H1 (cell line): ENCODE results near the gene FNDC1. TPM values are rescaled to one million over a fixed set of nuclear protein-coding genes. Genes with fewer than 3 reads are reported as not detected.

Source experiments
- CEBPB ChIP-seq: IDR thresholded peaks from 2 replicates; pipeline ENCODE4 v1.6.1; 2012; ENCODE audit warnings: low read depth, low read length
- CREB1 ChIP-seq: IDR thresholded peaks from 2 replicates; pipeline ENCODE4 v1.6.1; 2012; ENCODE audit warnings: inconsistent platforms
- YY1 ChIP-seq: IDR thresholded peaks from 2 replicates; pipeline ENCODE4 v1.6.1; 2011; ENCODE audit warnings: low read depth, mild to moderate bottlenecking, low read length
- polyA plus RNA-seq, 7 experiments: library from polyadenylated mRNA; depleted of rRNA in 3 of 7; stranded (reverse) in 5 of 7; unstranded in 2 of 7; fragments of >200 nt in 5 of 7; fragments of 200-250 nt in 2 of 7; gene quantifications; 1 replicate in 5 of 7; 2 replicates in 1 of 7; 4 replicates in 1 of 7; pipeline versions ENCODE4 v1.2.1 to v1.2.3, GENCODE V29; 2011 to 2013; ENCODE audit warnings: missing spikeins in 2 of 7, mixed read lengths in 2 of 7
- total RNA-seq: library from RNA; stranded (reverse); fragmentation: NEBNext Ultra II Directional; extraction: Animal tissue kit (Norgen Biotek cat#: 25700); gene quantifications from 2 replicates; pipeline ENCODE4 v1.2.1, GENCODE V29; 2021

The FNDC1 gene
- total and polyA plus RNA-seq, 2 of the 8 experiments (the other 6 are each of a cell fraction or from before 2014, with no cell fraction given), result 0.06 to 0.30 TPM

GRCh38 chr6:159201336-159201735 is 32.1 kb downstream of the FNDC1 start (continued):
- no peak for TF ChIP-seq CEBPB
- TF ChIP-seq YY1, result no peak
- TF ChIP-seq CREB1, result no peak
- TF ChIP-seq, all 59 proteins: peak for 0
